Renal cortical epithelial cell (primary cell): Measurements from ENCODE around the gene PXT1. TPM values are rescaled to one million over a fixed set of nuclear protein-coding genes. Genes with fewer than 3 reads are reported as not detected.

Experiments used
- DNase-seq: peaks from one replicate; pipeline ENCODE4 v3.0.0-alpha.2; 2011; ENCODE audit warnings: low read depth
- total RNA-seq: library from RNA; depleted of rRNA; stranded (reverse); fragments of >200 nt; gene quantifications from 2 replicates; pipeline ENCODE4 v1.2.3, GENCODE V29; 2014

The PXT1 gene
- total RNA-seq, 1 donor from 2014 or later: not detected

- no peak for DNase-seq
Measured at GRCh38 chr6:36346486-36347273, 96.0 kb downstream of the PXT1 start.

DNA sequence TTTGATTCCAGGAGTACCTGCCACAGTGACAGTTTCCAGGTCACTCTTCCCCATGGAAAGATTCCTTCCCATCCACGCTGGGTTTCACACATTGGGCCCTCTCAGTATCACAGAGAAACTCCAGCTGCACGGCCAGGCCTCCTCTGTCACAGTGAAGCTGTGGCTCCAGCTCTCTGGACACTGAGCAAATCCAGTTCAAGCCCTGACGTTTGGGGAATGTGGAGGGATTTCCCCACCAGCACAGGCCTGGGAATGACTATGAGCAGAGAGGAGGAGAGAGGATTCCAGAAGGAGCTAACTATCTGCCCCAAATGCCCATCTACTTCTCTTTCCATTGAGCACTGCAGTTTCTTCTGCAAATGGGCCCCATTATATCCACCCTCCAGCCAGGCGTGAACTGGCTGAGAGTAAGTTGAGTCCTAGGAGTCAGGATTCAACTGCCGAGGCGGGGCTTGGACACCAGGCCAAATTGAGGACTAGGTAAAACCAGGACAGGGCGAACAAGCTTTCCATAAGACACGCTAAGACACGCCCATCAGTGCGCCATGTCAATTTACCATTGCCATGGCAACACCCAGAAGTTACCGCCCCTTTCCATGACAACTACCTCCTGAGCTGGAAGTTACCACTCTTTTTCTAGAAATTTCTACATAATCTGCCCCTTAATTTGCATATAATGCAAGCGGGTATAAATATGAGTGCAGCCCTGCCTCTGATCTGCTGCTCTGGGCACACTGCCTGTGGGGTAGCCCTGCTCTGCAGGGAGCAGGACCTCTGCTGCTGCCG, 96.8 kb downstream of the PXT1 start:
- no peak for DNase-seq

GRCh38 chr6:36343109-36343680, 99.5 kb downstream of the PXT1 start:
- no peak for DNase-seq

GRCh38 chr6:36340618-36341454, 101.8 kb downstream of the PXT1 start:
- peak; percentile 43 for DNase-seq

Other genes with a start within 250 kb of the PXT1 start
- 3.8 and 25.3 TPM in 2 replicates for gene BRPF3, start 246.1 kb downstream of the PXT1 start, total RNA-seq
- gene PNPLA1, start 172.8 kb downstream of the PXT1 start, total RNA-seq: not detected in 2 replicates
- gene BNIP5, start 106.0 kb downstream of the PXT1 start, total RNA-seq: 0.35 TPM in 1 of 2 replicates, not detected in the other
- 0.40 and 0.87 TPM in 2 replicates for gene ETV7, start 55.2 kb downstream of the PXT1 start, total RNA-seq
- 62.1 and 73.8 TPM in 2 replicates for gene KCTD20, start 146 bp upstream of the PXT1 start, total RNA-seq
- 13.5 and 72.3 TPM in 2 replicates for gene STK38, start 104.6 kb upstream of the PXT1 start, total RNA-seq
- gene SRSF3, start 151.5 kb upstream of the PXT1 start, total RNA-seq: 182 and 305 TPM in 2 replicates
- gene CDKN1A, start 235.9 kb upstream of the PXT1 start, total RNA-seq: 343 and 516 TPM in 2 replicates